Stimulated activated CD8-positive, alpha-beta memory T cell treated with anti-CD3 and anti-CD28 coated beads, Interleukin-7, amount 100 ng/mL, for 24 hours (primary cell): Measurements from ENCODE around the gene LSP1.

ENCODE experiments used
- DNase-seq: peaks from one replicate; pipeline ENCODE4 v3.0.0-alpha.2; 2020; ENCODE audit warnings: low read depth

LSP1 gene

GRCh38 chr11:1848640-1849430, 4.0 kb upstream of the LSP1 start:
- no peak for DNase-seq

DNA sequence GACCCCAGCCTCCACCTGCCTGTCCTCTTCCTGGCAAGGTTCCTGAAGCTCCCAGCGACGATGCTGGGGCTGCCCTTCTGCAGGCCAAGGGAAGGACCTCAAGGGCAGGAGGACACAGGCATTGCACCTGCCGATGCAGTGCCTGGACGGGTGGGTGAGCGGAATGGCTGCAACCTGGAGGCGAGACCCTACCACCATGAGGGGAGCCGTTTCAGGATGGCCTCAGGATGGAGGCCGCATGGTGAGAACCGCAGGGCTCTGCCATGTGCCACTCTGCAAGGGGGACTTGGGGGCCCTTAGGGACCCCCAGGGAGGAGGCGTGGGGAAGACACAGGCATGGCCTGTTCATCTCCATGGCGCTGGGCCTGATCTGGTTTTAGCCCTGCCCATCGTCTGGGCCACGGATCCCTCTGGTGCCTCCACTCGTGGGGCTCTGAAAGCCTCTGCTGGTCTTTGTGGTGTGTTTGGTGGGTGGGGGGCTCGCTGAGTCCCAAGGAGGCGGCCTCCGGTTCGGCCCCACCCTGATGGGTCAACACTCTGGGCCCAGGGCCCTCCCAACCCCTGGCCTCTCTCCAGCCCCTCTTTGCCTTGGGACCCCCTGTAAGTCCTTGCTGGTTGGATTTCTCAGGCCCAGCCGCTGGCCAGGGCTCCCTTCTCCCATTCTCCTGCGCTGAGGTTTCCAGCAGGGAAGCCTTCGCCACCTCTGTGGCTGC, 1.3 kb upstream of the LSP1 start:
- no peak for DNase-seq

DNA sequence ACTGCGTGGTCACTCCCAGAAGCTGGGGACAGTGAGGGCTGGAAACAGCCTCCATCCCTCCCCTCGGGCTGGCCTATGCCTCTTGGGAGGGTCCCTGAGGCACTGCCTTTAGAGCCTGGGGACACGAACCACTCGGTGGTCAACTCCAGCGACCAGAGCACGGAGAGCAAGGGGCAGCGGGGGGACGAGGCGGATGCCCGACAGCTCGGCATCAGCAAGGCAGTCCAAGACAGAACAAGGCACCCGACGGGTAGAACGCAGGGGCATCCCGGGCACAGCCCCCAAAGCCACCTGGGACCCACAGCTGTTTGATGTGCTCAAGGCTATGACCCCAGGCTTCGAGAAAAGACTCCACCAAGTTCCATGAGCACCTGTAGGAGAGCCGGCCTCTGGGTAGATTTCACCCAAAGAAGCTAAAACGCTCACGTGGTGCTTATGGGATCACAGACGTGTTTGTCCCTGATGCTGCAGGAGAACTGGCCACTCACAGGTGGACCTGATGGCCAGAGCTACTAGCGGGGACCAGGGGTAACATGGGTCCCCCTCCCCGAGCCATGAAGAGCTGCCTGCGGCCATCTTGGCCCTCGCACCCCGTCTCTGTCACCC, 510 bp upstream of the LSP1 start:
- no peak for DNase-seq

GRCh38 chr11:1853376-1854131, 670 bp downstream of the LSP1 start:
- DNase-seq = no peak

DNA sequence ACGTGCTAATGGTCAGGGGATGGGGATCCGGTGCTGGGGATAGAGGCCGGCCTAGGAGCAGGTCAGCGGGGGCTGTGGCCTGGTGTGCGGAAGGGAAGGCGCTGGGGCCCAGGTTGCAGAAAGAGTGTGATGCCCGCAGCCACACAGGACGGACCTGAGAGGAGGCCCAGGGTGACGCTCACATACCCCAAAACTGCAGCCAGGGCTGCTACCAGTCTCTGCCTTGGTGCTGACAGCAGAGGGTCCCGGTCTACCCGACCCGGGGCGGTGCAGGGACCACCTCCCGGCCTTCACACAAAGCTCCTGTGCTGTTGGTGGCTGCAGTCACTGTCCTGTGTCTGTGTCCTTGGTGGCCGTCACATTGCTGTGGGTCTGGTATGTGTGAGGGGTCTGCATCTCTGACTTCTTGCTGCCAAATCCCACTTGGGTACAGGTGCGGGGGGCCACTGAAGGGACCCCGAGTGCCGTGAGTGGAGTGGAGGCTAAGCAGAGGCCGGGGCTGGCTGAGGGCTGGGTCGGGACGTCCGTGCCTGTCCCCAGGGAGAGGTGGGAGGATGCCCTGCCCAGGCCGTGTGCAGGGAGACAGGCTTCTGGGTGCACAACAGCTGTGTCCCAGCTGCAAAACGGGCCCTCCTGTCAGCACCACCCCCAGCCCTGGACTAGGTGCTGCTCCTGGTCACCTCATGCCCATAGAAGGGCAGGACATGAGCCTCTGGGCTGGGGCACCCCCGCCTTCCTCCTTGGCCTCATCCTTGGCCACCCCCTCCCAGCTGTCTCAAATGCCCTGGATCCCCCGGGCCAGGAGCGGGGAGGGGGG, 1.5 kb downstream of the LSP1 start:
- no peak for DNase-seq

DNA sequence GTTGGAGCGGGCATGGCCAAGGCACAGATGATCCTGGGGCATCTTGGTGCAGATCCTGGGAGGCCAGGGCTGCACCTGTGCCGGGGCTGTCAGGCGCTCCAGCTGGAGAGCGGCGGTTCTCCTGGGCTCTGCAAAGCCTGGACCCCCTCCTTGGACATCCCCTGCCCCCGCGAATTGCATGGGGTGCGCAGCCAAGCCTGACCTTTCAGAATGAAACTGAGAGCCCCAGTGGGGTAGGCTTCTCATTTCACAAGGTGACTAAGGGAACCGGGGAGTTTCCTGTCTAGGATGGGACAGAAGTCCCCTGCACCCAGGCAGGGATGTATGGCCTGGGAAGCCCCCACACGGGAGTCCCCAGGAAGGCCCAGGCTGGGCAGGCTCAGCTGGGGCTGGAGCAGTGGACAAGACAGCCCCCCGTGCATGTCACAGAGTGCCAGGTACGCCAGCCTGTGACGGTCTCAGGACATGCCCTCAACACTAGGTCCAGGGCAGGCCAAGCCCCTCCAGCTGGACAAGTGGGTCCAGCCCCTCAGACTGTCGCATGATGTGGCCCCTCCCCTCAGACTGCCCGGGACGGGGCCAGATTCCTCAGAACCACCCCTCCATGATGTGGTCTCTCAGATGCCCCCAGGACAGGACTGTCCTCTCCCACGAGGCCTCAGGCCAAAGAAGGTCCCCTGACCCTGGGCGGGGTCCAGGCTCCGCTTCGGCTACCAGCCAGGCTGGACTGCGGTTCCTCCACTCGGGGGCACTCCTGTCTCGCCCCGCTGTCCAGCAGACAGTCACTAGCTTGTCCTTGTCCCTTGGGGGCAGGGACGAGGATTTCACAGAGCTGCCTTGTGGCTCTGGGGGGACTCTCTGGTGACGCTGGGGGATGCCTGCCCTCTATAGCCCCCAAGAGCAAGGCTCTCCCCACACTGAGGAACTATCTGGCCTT, 2.3 kb downstream of the LSP1 start:
- no peak for DNase-seq

DNA sequence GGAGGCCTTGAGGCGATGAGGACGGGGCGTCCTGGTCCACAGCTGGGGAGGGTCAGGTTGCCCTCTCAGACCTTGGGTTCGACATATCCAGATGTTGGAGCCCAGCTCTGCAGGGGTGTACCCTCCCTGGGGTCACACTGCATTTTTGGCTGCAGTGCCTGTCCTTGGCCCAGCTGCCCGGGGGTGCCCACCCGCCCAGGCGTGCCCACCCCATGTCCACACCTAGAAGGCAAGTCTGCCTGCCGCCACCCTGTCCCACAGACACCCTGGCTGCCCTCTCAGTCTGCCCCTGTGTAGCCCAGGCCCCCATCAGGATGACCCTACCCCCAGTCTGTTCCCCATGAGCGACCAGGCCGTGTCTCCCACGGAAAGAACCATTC, 3.0 kb downstream of the LSP1 start:
- DNase-seq = no peak

DNA sequence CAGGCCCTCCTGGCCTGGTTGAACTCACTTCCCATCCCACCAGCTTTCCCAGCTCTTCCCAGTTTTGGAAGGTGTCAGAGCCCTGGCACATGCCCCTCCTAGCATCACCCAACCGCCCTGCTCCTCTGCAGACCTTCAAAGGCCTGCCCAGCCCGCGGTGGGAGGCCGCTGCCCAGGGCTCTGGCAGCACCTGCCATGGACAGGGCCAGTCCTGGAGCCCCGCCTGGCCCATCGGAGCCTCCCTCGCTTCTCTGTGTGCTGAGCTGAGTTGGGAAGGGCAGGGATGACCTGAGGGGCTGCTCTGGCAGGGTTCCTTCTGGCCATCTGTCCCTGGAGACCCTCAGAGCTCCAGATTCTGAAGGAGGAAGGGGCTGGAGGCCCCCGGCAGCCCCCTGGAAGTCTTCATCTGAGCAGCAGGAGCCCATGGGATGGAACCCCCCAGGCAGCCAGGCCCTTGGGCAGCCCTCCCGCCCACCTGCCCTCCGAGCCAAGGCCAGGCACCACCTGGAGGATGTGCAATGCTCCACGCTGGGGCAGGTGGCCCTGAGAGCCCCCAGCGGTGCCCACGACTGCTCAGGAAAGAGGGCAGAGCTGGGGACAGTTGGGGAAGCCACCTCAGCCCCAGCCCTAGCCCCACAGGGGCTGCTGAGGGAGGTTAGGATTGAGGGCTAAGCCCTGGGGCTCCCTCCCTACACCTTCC, 3.6 kb downstream of the LSP1 start:
- no peak for DNase-seq

GRCh38 chr11:1857064-1857463, 4.2 kb downstream of the LSP1 start:
- no peak for DNase-seq

DNA sequence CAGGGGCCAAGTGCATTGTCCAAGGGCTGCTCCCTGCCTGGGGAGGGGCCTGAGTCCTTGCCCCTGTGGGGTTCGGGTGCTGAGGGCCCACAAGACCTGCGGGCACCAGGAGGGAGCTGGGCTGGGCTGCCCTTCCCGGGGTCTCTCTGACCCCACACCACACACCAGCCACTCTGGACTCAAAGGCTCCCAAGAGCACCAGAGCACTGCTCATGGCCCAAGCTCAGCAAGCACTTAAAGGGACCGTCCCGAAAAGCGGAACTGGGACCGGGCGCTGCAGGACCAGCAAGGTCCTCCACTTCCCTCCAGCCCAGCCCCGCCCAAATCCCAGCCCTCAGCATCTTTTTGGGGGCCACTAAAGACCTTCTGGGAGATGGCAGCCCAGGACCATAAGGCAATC, 5.3 kb downstream of the LSP1 start:
- no peak for DNase-seq

DNA sequence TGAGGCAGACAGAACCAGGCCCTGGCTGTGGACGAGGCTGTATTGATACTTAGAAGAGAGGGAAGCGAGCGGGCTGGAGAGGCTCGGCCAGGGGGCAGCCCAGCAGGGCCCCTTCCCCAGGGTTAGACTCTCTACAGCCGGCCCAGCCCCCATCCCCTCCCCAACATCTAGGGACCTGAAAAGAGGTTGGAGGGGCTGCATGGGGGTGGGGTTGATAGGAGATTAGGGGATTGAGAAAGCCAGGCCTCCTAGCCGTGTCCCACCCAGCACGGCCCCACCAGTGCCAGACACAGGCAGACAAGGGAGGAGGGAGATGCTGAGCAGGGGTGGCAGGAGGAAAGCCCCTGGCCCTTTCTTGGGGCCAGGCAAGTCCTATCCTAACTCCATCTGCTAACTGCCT, 5.7 kb downstream of the LSP1 start:
- no peak for DNase-seq

- no peak for DNase-seq
Observed at GRCh38 chr11:1859004-1859403, 6.1 kb downstream of the LSP1 start.

DNA sequence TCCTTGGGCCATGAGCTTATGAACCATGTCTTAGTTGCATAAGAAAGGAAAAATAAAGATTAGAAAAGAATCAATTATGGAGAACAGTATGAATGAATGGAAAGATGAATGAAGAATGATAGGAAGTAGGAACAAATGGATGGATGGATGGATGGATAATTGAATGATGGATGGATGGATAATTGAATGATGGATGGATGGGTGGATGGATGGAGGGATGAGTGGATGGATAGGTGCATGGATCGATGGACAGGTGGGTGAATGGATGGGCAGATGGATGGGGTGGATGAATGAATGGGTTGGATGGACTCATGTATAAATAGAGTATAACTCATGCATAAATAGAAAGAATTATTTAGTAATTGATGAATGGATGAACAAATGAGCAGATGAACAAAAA, 7.2 kb downstream of the LSP1 start:
- no peak for DNase-seq

- no peak for DNase-seq
Observed at GRCh38 chr11:1861435-1862411, 8.8 kb downstream of the LSP1 start.

- no peak for DNase-seq
Observed at GRCh38 chr11:1862588-1863351, 9.9 kb downstream of the LSP1 start.

DNA sequence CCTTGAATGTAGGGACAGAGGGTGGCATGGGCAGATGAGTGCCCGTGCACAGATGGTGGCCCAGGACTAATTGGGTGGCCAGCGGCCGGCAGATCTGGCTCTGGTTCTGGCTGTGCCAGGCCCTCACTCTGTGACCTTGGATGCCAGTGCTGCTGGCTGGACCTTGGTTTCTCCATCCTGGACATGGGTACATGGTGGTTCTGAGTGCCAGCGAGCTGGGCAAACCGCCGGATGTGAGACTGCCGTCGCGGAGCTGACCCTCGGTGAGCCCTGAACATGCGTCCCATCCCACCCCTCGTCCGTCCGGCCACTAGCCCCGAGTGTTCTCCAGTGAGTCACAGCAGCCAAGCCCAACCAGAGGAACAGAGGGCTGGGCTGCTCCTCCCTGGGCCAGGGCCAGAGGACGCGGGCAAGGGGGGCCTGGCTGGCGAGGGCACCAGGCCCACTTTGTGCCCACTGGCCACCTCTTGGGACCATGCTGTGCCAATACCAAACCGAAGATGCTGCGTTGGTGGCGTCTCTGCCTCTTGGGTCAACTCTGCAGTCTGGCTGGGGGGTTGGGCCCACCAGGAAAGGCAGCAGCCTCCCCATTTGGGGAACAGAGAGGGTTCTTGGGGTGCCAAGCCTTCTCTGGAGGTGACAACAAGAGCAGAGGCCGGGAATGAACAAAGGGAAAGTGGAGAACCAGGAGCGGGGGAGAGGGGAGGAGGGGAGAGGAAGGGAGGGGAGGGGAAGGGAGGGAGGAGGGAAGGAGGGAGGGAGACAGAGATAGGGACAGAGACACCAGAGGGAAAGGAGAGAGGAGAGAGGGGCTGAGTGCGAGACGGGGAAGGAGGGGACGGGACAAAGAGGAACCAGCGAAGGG, 10.7 kb downstream of the LSP1 start:
- no peak for DNase-seq

- no peak for DNase-seq
Observed at GRCh38 chr11:1864231-1864630, 11.3 kb downstream of the LSP1 start.
